Activated CD4-positive, alpha-beta memory T cell treated with anti-CD3 and anti-CD28 coated beads, Interleukin-2, amount 10 ng/mL, durations not matched to agents 7 days and 5 days (primary cell): Measurements from ENCODE around the gene TMEM94. TPM values are rescaled to one million over a fixed set of nuclear protein-coding genes. Genes with fewer than 3 reads are reported as not detected.

Experiments
- CTCF ChIA-PET: fragments of 350-600 bp; sonication (Branson Sonifier 250); formaldehyde crosslinking; loops from one replicate; lab custom pipeline; 2021; ENCODE audit warnings: antibody characterized with exemption, inconsistent platforms; lab: Charles Lee
- POLR2A ChIA-PET: fragments of 350-600 bp; sonication (Branson Sonifier 250); formaldehyde crosslinking; loops from one replicate; lab custom pipeline; 2021; ENCODE audit warnings: antibody characterized with exemption; lab: Charles Lee
- DNase-seq: peaks from one replicate; pipeline ENCODE4 v3.0.0-alpha.2; 2020
- H3K27ac Mint-ChIP-seq: one replicate; pipeline ENCODE4 v1.8.0; 2021; ENCODE audit warnings: mild to moderate bottlenecking, mixed read lengths
- H3K27me3 Mint-ChIP-seq: one replicate; pipeline ENCODE4 v1.8.0; 2021; ENCODE audit warnings: mixed read lengths
- H3K36me3 Mint-ChIP-seq: one replicate; pipeline ENCODE4 v1.8.0; 2021; ENCODE audit warnings: low read depth, mixed read lengths
- H3K4me1 Mint-ChIP-seq: one replicate; pipeline ENCODE4 v1.8.0; 2021; ENCODE audit warnings: mixed read lengths
- H3K4me3 Mint-ChIP-seq: one replicate; pipeline ENCODE4 v1.8.0; 2021; ENCODE audit warnings: mild to moderate bottlenecking, mixed read lengths
- H3K9me3 Mint-ChIP-seq: one replicate; pipeline ENCODE4 v1.8.0; 2021; ENCODE audit warnings: mixed read lengths
- total RNA-seq, 2 experiments: library from RNA; stranded (reverse); gene quantifications; one replicate each; pipeline ENCODE4 v1.2.3, GENCODE V29; 2021

The TMEM94 gene
- total RNA-seq, 2 experiments from 2014 or later, result 76.4 to 81.9 TPM

DNA sequence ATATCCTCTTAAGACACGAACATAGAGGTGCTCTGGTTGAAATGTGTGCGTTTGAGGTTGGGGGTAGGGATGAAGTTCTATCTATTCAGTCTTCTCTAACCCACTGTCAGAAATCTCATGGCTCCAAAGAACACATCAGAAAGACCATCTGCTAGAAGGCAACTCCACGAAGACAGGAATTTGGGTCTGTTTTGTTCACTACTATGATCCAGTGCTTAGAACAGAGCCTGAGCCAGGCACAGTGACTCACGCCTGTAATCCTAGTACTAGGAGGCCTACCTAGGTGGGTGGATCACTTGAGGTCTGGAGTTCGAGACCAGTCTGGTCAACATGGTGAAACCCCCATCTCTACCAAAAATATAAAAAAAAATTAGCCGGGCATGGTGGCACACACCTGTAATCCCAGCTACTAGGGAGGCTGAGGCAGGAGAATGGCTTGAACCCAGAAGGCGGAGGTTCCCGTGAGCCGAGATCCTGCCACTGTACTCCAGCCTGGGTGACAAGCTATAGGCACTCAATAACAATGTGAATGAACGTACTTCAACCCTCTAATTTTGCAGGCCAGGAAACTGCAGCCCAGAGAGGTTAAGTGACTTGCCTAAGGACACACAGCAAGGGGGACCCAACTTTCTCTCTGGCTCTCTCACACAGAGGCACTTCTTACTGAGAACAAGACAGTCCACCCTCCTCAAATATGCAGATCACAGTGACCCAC lies 56.6 kb downstream of the TMEM94 start:
- H3K36me3 Mint-ChIP-seq, result peaks cover 6% of the 10 kb centered on the region
- H3K4me1 Mint-ChIP-seq, result peaks cover 13% of the 10 kb centered on the region
- CTCF ChIA-PET, result interaction anchor here (0.6 to 0.9 kb wide), 3 partner anchors 12 to 57 kb away, joined by 3 to 4 read pairs (median 4); partner anchors contain the start of gene TMEM94
- POLR2A ChIA-PET, result interaction anchor here (0.6 kb wide), 1 partner anchor 96 kb away, joined by 4 read pairs; no protein-coding TSS in a partner anchor
- no peak overlapping the region for H3K27ac Mint-ChIP-seq
- H3K27me3 Mint-ChIP-seq, result peaks cover 3% of the 10 kb centered on the region
- DNase-seq, result no peak
- H3K4me3 Mint-ChIP-seq, result peak overlapping the region; percentile 21
- H3K9me3 Mint-ChIP-seq, result no peaks in the 10 kb centered on the region

DNA sequence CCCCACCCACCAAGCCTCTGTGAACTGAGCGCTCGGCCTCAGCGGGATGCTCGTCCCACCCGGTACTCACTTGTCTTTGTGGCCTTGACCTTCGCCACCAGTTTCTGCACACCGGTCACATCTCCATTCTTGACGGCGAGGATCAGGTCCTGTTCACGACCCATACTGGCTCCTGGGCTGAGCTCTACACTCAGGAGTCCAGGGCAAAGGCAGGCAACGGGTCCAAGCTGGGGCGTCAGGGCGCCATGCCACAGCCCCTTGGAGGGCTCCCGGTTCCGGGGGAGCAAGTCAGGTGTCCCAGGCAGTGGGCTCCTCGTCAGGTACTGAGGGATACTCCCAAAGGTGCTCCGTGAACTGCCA lies 57.2 kb downstream of the TMEM94 start:
- H3K27ac Mint-ChIP-seq, result no peak overlapping the region
- H3K9me3 Mint-ChIP-seq, result no peaks in the 10 kb centered on the region
- peaks cover 19% of the 10 kb centered on the region for H3K4me1 Mint-ChIP-seq
- POLR2A ChIA-PET, result interaction anchor here (0.6 kb wide), 1 partner anchor 96 kb away, joined by 4 read pairs; no protein-coding TSS in a partner anchor
- peaks cover 3% of the 10 kb centered on the region for H3K27me3 Mint-ChIP-seq
- peak overlapping the region; percentile 21 for H3K4me3 Mint-ChIP-seq
- H3K36me3 Mint-ChIP-seq, result peaks cover 11% of the 10 kb centered on the region
- CTCF ChIA-PET, result interaction anchor here (0.6 to 0.9 kb wide), 2 partner anchors 53 to 58 kb away, joined by 4 read pairs; partner anchors contain the start of gene TMEM94
- no peak for DNase-seq

DNA sequence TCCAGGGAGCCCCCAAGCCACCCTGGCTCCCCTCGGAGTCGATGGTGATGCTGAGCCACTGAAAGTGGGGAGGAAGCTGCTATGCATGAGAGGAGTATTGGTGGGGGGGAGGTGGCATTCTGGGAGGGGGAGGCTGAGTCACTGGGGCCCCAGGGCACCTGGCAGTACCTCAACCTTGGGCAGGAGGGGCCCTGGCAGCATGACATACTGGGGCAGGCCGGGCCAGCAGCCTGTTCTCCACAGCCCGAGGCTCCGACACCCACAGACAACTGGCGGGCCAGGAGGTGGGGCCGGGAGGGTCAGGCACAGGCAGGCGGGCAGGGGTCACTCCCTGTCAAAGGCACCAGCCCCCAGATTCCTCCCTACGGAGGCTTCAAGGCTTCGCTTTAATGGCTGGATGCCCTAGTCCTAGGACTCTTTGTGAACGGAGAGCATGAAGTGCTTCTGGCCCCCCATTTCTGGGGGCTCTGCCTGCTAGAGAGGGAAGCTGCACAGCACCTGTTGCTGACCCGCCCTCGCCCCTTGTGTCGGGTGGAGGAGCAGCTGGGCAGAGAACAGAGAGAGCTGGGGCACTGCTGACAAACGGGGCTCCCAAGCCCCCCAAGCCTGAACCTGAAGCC lies 58.0 kb downstream of the TMEM94 start:
- Mint-ChIP-seq H3K4me1 (peaks cover 26% of the 10 kb centered on the region), H3K9me3 (no peaks in the 10 kb centered on the region), H3K4me3 (no peak overlapping the region), H3K27me3 (peaks cover 3% of the 10 kb centered on the region), H3K36me3 (peaks cover 18% of the 10 kb centered on the region), H3K27ac (no peak overlapping the region)
- ChIA-PET POLR2A (no interaction called here), CTCF (interaction anchor here (0.9 kb wide), 1 partner anchor 58 kb away, joined by 4 read pairs; the partner anchor contains the start of gene TMEM94)
- DNase-seq, result no peak

DNA sequence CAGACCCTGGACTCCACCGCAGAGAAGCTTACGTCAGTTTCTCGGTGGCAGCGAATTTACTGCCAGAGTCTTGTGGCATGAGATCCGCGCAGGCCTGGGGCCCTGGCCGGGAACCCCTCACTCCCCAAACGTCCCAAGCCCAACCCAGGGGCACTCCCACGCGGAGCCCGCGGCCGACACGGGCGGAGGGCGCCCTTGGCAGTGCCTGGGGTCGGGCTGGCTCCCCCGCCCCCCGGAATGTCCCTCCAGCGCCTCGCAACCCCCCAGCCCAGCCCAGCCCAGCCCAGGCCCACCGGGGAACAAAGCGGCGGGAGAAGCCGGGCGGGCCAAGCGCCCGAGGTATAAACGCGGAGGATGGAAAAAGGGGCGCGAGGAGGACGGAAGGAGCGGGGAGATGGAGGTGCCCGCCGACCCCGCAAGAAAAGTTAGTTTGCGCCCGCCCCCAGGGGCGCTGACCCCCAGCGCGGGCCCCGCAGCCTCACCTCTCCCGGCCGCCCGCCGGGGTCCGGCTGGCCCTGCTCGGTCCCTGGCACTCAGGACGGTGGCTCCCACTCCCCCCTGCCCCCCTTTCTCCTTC lies 58.6 kb downstream of the TMEM94 start:
- Mint-ChIP-seq H3K27me3 (peaks cover 3% of the 10 kb centered on the region), H3K27ac (no peak overlapping the region), H3K36me3 (peaks cover 22% of the 10 kb centered on the region), H3K4me3 (peak overlapping the region; percentile 65), H3K4me1 (peaks cover 30% of the 10 kb centered on the region), H3K9me3 (no peaks in the 10 kb centered on the region)
- no peak for DNase-seq
- POLR2A ChIA-PET, result no interaction called here
- CTCF ChIA-PET, result no interaction called here

DNA sequence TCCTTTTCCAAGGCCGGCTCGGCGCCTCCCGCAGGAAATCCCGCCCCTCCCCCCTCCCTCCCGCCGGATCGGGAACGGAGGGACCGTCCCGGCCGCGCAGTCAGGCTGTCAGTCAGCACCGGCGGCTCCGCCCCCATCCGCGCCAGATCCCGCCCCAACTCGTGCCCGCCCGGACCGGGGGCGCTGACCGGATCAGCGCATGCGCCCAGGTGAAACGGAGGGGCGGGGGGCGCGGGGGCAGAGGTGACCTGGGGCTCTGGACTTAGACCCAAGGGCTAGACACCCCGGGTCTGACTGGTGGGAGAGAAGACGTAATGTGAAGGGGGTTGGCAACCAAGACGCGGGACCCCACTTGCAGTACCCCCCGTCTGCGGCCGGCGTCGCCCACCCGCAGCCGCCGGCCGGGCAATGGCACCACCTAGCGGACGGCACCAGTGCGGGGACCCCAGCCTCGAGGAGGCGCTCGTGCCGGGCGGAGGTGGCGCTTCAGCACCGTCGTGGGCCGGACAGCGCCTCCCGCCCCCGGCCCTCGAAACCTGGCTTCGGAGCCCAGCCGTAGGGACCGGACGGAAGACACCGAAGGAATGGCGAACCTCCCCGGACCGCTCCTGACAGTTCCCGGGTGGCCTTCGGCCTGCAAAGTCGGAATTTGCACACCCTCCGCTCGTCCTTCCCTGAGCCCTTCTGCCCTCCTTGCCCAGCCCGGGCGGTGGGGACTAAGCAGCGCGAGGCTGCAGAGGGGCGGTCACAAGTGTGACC lies 59.2 kb downstream of the TMEM94 start, which contains the start of gene CASKIN2:
TSS of gene CASKIN2 (minus strand) at position 42 of the 759 bp plus-strand sequence. CDS start 1,733 bp downstream, outside the sequence.
- Mint-ChIP-seq H3K4me1 (peaks cover 30% of the 10 kb centered on the region), H3K36me3 (peaks cover 22% of the 10 kb centered on the region), H3K27me3 (peaks cover 3% of the 10 kb centered on the region), H3K27ac (no peak within 1 kb of the TSS), H3K4me3 (peak within 1 kb of the TSS; percentile 65), H3K9me3 (no peaks in the 10 kb centered on the region)
- CTCF ChIA-PET, result interaction anchor here (0.7 to 1.7 kb wide), 16 partner anchors 10 to 263 kb away, joined by 3 to 17 read pairs (median 4); partner anchors contain the start of genes GRB2, LLGL2, SLC25A19 and SMIM5
- peak; percentile 82 for DNase-seq
- POLR2A ChIA-PET, result interaction anchor here (0.7 to 4.1 kb wide), 14 partner anchors 11 to 777 kb away, joined by 3 to 45 read pairs (median 6); partner anchors contain the start of genes GGA3, GRB2, LLGL2 and MRPS7

DNA sequence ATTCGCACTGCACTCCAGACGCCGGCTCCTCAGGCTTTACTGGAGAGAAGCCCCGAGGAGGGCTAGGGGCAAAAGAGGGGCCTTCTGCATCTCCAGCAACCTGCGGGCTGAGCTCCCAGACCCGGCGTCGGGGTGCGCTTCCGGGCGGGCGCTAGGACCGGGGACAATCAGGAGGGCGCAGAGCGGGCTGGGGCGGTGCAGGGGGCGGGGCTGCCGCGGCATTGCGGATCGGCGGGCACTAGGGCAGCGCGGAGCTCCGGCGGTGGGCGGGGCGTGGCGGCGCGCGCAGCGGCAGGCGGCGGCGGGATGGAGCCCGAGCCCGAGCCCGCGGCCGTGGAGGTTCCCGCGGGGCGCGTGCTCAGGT lies 59.8 kb downstream of the TMEM94 start, which contains the start of gene TSEN54:
TSS of gene TSEN54 (plus strand) at position 274 of the 364 bp plus-strand sequence. CDS start at position 307, 33 bp downstream.
- ChIA-PET CTCF (interaction anchor here (0.7 to 1.7 kb wide), 19 partner anchors 9 to 360 kb away, joined by 3 to 17 read pairs (median 4); partner anchors contain the start of genes GRB2, LLGL2, SLC25A19 and SMIM5), POLR2A (interaction anchor here (0.5 to 4.1 kb wide), 17 partner anchors 10 to 778 kb away, joined by 3 to 45 read pairs (median 5); partner anchors contain the start of genes GGA3, GRB2, LLGL2 and MRPS7)
- peaks cover 3% of the 10 kb centered on the region for H3K27me3 Mint-ChIP-seq
- H3K27ac Mint-ChIP-seq, result peak within 1 kb of the TSS; percentile 89
- H3K4me1 Mint-ChIP-seq, result peaks cover 30% of the 10 kb centered on the region
- H3K4me3 Mint-ChIP-seq, result peak within 1 kb of the TSS; percentile 94
- no peaks in the 10 kb centered on the region for H3K9me3 Mint-ChIP-seq
- peaks cover 28% of the 10 kb centered on the region for H3K36me3 Mint-ChIP-seq
- DNase-seq, result peak; percentile 96

DNA sequence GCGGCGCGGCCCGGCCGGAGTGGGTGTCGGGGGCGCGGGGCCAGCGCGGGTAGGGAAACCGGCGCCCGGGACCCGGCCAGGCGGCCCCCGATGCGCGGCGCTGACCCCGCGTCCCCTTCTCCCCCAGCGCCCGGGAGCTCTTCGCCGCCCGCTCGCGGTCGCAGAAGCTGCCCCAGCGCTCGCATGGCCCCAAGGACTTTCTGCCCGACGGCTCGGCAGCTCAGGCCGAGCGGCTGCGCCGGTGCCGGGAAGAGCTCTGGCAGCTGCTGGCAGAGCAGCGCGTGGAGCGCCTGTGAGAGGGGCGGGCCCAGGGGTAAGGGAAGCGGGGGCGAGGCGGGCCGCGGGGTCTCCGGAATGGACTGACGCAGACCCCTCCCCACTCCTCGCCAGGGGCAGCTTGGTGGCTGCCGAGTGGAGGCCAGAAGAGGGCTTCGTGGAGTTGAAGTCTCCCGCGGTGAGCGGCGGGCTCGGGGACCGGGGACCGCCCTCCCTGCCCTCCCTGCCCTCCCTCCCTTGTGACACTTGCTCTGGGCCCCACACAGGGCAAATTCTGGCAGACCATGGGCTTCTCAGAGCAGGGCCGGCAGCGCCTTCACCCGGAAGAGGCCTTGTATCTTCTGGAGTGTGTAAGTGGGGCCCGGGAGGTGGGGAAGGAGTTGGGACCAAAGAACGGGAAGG lies 60.3 kb downstream of the TMEM94 start:
- DNase-seq, result peak; percentile 45
- peaks cover 30% of the 10 kb centered on the region for H3K36me3 Mint-ChIP-seq
- H3K4me3 Mint-ChIP-seq, result peak overlapping the region; percentile 94
- H3K27me3 Mint-ChIP-seq, result peaks cover 3% of the 10 kb centered on the region
- ChIA-PET CTCF (interaction anchor here (0.8 to 1.7 kb wide), 18 partner anchors 9 to 359 kb away, joined by 3 to 17 read pairs (median 4); partner anchors contain the start of genes GRB2, LLGL2, SLC25A19 and SMIM5), POLR2A (interaction anchor here (0.5 to 4.1 kb wide), 18 partner anchors 10 to 778 kb away, joined by 3 to 45 read pairs (median 5); partner anchors contain the start of genes GGA3, GRB2, LLGL2 and MRPS7)
- no peaks in the 10 kb centered on the region for H3K9me3 Mint-ChIP-seq
- H3K4me1 Mint-ChIP-seq, result peaks cover 30% of the 10 kb centered on the region
- peak overlapping the region; percentile 89 for H3K27ac Mint-ChIP-seq

DNA sequence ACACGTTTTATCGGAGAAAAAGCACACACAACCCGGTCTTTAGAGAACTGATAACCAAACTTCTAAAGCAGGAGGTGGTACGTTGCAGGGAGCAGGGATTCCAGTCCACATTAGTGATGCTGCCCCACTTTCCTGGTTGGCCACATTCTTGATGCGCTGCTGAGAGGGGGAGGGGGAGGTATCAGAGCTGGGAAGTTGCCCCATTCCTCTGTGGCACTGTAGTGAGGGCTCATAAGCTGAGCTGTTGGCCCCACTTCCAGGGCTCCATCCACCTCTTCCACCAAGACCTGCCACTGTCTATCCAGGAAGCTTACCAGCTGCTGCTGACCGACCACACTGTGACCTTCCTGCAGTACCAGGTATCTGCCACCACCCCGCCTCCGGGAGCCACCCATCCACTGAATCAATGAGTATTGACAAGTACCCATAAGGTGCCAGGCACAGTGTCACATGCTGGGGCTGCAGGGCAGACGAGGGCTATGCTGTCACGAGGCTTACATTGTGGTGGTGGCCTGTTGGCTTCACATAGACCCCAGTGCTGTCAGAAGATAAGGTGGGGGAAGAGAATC lies 60.9 kb downstream of the TMEM94 start:
- ChIA-PET POLR2A (interaction anchor here (0.5 to 4.1 kb wide), 12 partner anchors 9 to 229 kb away, joined by 3 to 45 read pairs (median 6); partner anchors contain the start of genes LLGL2, SLC25A19 and TMEM94), CTCF (interaction anchor here (0.9 to 1.7 kb wide), 12 partner anchors 8 to 359 kb away, joined by 3 to 17 read pairs (median 6); partner anchors contain the start of genes GALK1, LLGL2, SLC25A19 and TMEM94)
- H3K4me3 Mint-ChIP-seq, result peak overlapping the region; percentile 94

DNA sequence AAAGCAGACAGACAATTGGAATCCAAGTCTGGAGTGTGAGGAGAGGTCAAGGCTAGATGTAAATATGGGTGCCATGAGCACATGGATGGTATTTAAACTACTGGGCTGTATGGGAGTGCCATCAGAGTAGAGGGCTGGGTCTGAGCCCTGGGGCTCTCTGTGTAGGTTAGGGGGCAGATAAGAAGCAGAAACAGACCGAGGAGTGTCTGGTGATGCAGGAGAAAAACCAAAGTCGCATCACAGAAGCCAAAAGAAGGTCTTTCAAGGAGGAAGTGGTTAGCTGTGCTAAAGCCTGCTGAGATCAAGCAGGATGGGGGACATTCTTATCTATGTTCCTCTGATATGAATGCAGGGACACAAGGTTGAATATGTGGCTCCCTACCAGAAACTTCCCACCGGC lies 61.8 kb downstream of the TMEM94 start:
- DNase-seq, result peak; percentile 66
- POLR2A ChIA-PET, result interaction anchor here (1.2 to 4.1 kb wide), 5 partner anchors 8 to 61 kb away, joined by 4 to 45 read pairs (median 7); partner anchors contain the start of genes LLGL2 and TMEM94
- peaks cover 3% of the 10 kb centered on the region for H3K27me3 Mint-ChIP-seq
- H3K4me3 Mint-ChIP-seq, result peak overlapping the region; percentile 94
- no peaks in the 10 kb centered on the region for H3K9me3 Mint-ChIP-seq
- peak overlapping the region; percentile 89 for H3K27ac Mint-ChIP-seq
- CTCF ChIA-PET, result interaction anchor here (0.9 to 1.7 kb wide), 5 partner anchors 17 to 246 kb away, joined by 3 to 7 read pairs (median 3); partner anchors contain the start of genes GALK1 and SLC25A19
- peaks cover 37% of the 10 kb centered on the region for H3K36me3 Mint-ChIP-seq
- peaks cover 30% of the 10 kb centered on the region for H3K4me1 Mint-ChIP-seq

More for the DNA sequence above, 60.9 kb downstream of the TMEM94 start:
- Mint-ChIP-seq H3K27ac (peak overlapping the region; percentile 89), H3K4me1 (peaks cover 30% of the 10 kb centered on the region), H3K27me3 (peaks cover 3% of the 10 kb centered on the region), H3K36me3 (peaks cover 33% of the 10 kb centered on the region), H3K9me3 (no peaks in the 10 kb centered on the region)
- peak; percentile 57 for DNase-seq

DNA sequence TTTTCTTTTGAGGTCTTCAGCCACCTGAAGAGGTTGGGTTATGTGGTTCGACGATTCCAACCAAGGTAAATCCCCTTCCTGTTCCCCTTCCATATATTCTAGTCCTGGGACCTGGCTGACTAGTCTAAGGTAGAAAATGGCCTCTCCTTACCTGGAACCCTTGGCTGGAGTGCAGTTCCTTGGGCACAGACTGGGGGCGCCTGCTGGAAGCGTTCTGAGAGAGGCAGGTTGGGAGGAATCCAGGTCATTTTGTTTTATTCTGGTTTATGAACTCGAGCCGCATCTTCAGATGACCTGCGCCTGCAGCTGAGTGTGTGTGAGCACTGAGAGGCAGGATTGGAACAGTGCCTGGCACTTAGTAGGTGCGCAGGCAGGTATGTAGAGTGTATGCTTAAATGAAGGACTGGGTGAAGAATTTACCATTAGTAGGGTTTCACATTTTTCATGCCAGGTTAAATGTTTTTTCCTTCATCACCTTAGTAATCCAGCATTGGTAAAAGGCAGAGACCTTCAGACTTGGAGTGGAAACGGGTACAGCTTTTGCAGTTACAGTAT lies 62.6 kb downstream of the TMEM94 start:
- no peak overlapping the region for H3K4me3 Mint-ChIP-seq
- no peaks in the 10 kb centered on the region for H3K27me3 Mint-ChIP-seq
- peak overlapping the region; percentile 89 for H3K27ac Mint-ChIP-seq

More for the DNA sequence above, 62.6 kb downstream of the TMEM94 start:
- ChIA-PET POLR2A (interaction anchor here (2.3 to 4.1 kb wide), 3 partner anchors 7 to 15 kb away, joined by 7 to 45 read pairs (median 29); partner anchors contain the start of gene LLGL2), CTCF (interaction anchor here (1.3 to 1.7 kb wide), 2 partner anchors 16 to 229 kb away, joined by 3 to 7 read pairs; no protein-coding TSS in a partner anchor)
- peaks cover 32% of the 10 kb centered on the region for H3K4me1 Mint-ChIP-seq
- H3K9me3 Mint-ChIP-seq, result no peaks in the 10 kb centered on the region
- peaks cover 42% of the 10 kb centered on the region for H3K36me3 Mint-ChIP-seq
- no peak for DNase-seq
